Raji (cell line): ENCODE measurements around the gene CPLX1.

Experiments used
- POLR2A ChIP-seq: IDR thresholded peaks from 2 replicates; pipeline ENCODE4 v1.6.1; 2011; ENCODE audit warnings: low read depth, low read length, control low read depth; ENCODE audit not compliant: insufficient read depth

The CPLX1 gene

DNA sequence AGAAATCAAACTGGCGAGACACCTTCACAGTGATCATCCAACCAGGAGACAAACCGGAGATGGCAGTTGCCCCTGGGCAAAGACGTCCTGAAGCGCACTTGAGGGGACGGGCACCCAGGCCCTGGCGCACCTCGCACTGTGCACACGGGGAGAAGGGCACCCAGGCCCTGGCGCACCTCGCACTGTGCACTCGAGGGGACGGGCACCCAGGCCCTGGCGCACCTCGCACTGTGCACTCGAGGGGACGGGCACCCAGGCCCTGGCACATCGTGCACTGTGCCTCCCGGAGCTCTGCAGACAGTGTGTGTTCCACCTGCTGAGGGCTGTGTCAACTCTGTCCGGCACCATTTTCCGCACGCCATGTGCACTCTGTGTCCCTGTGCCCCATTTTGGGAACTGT, 34.6 kb upstream of the CPLX1 start:
- no peak for TF ChIP-seq POLR2A

DNA sequence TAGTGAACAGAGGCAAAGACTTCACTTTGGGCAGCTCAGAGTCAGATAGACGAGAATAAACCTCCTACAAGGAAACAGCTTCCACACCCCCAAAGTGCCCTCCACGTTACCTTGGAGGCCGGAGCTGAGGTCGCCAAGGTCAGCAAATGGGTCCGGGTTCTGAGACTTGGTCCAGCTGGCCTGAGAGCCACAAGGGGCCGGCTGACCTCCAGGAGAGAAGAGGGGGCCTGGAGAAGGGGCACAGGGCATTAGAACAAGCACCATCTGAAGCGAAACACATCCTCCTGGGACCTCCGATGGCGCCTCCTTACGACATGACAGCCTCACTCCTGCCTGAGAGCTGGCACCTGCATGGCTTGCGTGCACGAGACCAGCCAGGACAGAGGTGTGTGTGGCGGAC, 33.6 kb upstream of the CPLX1 start:
- no peak for TF ChIP-seq POLR2A

- TF ChIP-seq POLR2A = no peak
Measured at GRCh38 chr4:858831-859451, 33.0 kb upstream of the CPLX1 start.

- TF ChIP-seq POLR2A = no peak
Measured at GRCh38 chr4:858041-858481, 32.1 kb upstream of the CPLX1 start.

DNA sequence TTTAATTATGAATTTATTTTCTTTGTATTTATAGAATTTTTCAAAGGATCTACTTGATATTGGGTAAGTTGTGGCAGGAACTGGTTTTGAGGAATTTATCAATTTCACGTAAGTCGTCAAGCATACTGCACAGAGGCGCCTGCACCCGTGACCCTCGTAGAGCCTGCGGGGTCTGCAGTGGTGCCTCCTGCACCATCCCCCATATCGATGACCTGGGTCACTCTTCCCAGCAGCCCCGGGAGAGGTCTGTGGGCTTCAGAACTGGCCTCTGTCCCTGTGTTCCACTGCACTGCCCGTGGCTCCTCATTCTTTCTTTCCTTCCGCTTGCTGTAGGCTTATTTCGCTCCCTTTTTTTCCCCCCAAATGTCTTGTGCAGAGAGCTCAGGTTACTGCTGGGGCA, 31.5 kb upstream of the CPLX1 start:
- no peak for TF ChIP-seq POLR2A

- no peak for TF ChIP-seq POLR2A
Measured at GRCh38 chr4:856225-856901, 30.4 kb upstream of the CPLX1 start.

DNA sequence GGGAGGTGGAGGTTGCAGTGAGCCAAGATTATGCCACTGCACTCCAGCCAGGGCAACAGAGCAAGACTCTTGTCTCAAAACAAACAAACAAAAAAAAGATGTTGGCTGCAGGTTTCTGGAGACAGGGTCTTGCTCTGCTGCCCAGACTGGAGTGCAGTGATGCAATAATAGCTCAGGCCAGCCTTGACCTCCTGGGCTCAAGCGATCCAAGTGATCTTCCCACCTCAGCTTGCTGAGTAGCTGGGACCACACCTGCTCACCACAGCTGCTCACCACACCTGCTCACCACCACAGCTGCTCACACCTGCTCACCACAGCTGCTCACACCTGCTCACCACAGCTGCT, 29.9 kb upstream of the CPLX1 start:
- TF ChIP-seq POLR2A = no peak

- TF ChIP-seq POLR2A = no peak
Measured at GRCh38 chr4:854356-854755, 28.4 kb upstream of the CPLX1 start.

GRCh38 chr4:853416-853781, 27.5 kb upstream of the CPLX1 start:
- TF ChIP-seq POLR2A = no peak

- no peak for TF ChIP-seq POLR2A
Measured at GRCh38 chr4:851701-852430, 25.9 kb upstream of the CPLX1 start.

DNA sequence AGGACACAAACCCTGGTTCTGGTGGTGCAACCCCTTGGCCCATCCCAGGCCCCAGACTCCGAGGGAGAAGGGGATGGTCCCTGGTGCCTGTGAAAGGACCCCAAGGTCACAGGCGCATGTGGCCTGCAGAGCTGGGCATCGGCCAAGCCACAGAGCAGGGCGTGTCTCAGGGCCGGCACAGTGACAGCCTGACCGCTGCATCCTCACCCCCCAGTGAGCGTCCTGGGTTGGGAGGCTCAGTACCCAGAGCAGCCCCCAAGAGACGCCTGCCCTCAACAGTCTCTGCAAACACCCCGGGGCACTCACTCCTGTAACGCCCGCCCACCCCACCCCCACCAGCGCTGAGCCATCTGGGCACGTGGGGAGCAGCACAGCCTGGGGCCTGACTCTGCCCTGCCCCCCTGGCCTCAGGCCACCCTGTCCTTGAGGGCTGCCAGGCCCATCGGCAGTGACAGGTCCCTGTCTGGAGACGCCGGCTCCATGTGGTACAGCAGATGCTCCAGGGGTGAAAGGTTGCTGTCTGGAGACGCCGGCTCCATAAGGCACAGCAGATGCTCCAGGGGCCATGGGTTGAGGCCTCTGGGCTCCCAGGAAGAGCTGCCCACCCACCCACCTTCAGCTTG, 24.5 kb upstream of the CPLX1 start:
- no peak for TF ChIP-seq POLR2A

DNA sequence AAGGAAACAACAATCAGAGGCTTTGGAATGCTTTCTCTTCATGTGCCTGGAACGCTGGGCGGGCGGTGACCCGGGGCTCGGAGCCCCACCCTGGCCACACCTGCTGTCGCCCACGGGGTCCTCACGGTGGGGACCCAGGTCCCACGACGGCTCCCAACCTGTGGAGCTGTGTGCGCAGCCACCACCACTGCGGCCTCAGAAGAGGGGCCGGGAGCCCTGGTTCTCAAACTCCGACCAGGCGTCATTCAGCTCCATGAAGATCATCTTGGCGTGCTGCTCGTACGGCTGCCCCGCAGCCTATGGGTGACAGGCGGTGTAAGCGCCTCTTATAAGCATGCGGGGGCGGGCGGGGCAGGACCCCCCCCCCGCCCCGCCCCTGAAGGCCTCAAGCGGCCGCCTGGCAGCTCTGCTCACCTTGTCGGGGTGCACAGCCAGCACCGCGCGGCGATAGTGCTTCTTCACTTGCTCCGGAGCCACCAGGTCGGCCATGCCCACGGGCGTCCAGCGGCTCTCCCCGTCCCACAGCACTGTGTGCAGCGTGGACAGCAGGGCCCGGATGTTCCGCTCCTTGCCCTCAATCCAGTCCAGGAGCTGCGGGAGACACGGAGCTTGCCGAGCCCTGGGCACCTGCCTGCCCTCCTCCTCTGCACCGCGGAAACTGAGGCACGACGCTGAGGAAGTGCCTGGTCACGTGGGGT, 23.7 kb upstream of the CPLX1 start:
- no peak for TF ChIP-seq POLR2A

DNA sequence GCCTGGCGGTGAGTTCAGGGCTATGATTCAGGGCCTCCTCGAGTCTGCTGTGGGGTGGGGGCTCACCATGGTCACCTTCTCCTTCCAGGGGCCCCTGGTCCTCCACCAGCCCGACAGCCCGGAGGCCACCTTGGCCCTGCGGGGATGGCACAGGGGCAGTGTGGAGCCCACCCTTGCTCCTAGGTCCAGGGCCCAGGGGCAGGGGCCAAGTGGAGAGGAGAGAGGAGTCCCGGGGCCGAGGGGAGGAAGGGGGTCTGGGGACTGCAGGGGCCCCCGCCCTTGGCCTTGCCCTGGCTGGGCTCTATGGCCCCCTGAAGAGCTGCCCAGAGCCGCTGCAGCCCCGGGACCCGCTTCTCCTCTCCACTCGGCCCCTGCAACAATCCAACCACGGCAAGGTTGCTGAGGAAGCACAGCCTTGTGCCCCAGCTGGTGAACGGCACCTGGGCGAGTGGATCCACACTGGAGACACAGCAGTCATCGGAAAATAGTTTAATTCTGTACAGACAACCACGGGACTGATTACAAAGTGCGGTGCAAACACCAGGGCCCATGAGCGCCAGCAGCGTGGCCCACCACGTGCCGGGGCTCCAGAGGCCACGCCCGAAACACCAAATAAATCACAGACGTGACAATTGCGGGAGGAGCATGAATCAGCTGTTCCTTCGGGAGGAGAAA, 23.0 kb upstream of the CPLX1 start:
- no peak for TF ChIP-seq POLR2A

- TF ChIP-seq POLR2A = no peak
Measured at GRCh38 chr4:848307-848691, 22.4 kb upstream of the CPLX1 start.

GRCh38 chr4:845836-846251, 19.9 kb upstream of the CPLX1 start:
- TF ChIP-seq POLR2A = no peak
